A673 (cell line): ENCODE data around the gene ZNF273.

ENCODE experiments used
- CTCF ChIP-seq: fragments of 300-800, 200-600 bp; sonication (generic); conservative IDR thresholded peaks from 2 replicates; pipeline ENCODE4 v1.5.1; 2017; ENCODE audit warnings: low read depth, mild to moderate bottlenecking, antibody characterized with exemption, low read length, moderate library complexity, mixed read lengths
- EZH2 ChIP-seq: fragments of 200-600 bp; sonication (generic); IDR thresholded peaks from 2 replicates; pipeline ENCODE4 v1.6.1; 2017; ENCODE audit warnings: borderline replicate concordance, low read depth, mild to moderate bottlenecking, mixed read lengths, antibody characterized with exemption, low read length; ENCODE audit not compliant: poor library complexity, severe bottlenecking

GRCh38 chr7:64890761-64891362, 12.2 kb upstream of the ZNF273 start:
- no peak for TF ChIP-seq EZH2
- no peak for TF ChIP-seq CTCF
